ENCODE data around the gene ENDOD1. TPM values are rescaled to one million over a fixed set of nuclear protein-coding genes. Genes with fewer than 3 reads are reported as not detected.

ENDOD1 gene
- total RNA-seq, 1 experiment from 2014 or later: 32.1 TPM

DNA sequence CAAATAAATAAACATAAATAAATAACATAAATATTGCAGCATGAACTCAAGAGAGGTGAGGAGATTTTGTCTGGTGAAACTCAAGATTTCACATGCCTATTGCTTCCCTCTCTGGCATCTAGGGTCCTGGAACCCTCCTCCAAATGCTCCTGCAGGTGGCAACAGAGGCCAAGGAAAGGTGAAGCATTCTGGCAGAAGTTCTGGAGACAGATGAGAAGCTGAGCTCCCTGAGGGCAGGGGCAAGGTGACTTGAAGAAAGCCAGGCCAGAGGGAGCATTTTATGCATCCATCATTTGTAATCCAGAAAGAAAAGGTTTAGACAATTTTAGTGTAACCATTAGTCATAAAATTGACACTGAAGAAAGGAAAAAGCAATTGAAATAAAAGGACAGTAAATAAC lies 64.9 kb downstream of the ENDOD1 start:
- no peak overlapping the region for H2AFZ ChIP-seq (ENCODE audit: low read length)
- H3K36me3 ChIP-seq (ENCODE audit: low read depth, low read length): no peaks in the 10 kb centered on the region
- no peaks in the 10 kb centered on the region for H3K27me3 ChIP-seq (ENCODE audit: low read length)
- BruUV-seq (replicated peaks): no TSS peak
- ChIA-PET CTCF (interaction anchor here (0.6 to 1.5 kb wide), 4 partner anchors 551 to 1270 kb away, joined by 3 to 26 read pairs (median 4); no protein-coding TSS in a partner anchor), POLR2A (ENCODE audit: unreplicated experiment) (no interaction called here)
- peaks cover 21% of the 10 kb centered on the region for H3K4me1 ChIP-seq (ENCODE audit: insufficient read depth, low read length)
- intact Hi-C loops (cut with micrococcal nuclease): loop anchor here (5.0 kb wide), 1 partner anchor 678 kb away; no protein-coding TSS in a partner anchor
- H3K4me2 ChIP-seq (ENCODE audit: low read length): no peak overlapping the region
- no peak for ATAC-seq
- no peaks in the 10 kb centered on the region for H3K9me2 ChIP-seq (replicated peaks; ENCODE audit: low read length)
- no peak overlapping the region for H3K27ac ChIP-seq (ENCODE audit: low read length)
- no peaks in the 10 kb centered on the region for H3K9me3 ChIP-seq (ENCODE audit: low read length)
- no peaks in the 10 kb centered on the region for H3F3A ChIP-seq (ENCODE audit: low read length, unreplicated experiment)
- DNase-seq: peak; percentile 69
- H3K79me2 ChIP-seq (ENCODE audit: low read length): no peaks in the 10 kb centered on the region
- no peak overlapping the region for H3K4me3 ChIP-seq (ENCODE audit: low read length)
- H3K9ac ChIP-seq (ENCODE audit: low read length): no peak overlapping the region
- no peak for TF ChIP-seq EZH2 (IDR thresholded peaks at IDR 0.05; ENCODE audit: low read length, unreplicated experiment)
- no peak for TF ChIP-seq EZH2phosphoT487 (IDR thresholded peaks at IDR 0.05; ENCODE audit: borderline replicate concordance, low read length)
- TF ChIP-seq, protein P1, sequence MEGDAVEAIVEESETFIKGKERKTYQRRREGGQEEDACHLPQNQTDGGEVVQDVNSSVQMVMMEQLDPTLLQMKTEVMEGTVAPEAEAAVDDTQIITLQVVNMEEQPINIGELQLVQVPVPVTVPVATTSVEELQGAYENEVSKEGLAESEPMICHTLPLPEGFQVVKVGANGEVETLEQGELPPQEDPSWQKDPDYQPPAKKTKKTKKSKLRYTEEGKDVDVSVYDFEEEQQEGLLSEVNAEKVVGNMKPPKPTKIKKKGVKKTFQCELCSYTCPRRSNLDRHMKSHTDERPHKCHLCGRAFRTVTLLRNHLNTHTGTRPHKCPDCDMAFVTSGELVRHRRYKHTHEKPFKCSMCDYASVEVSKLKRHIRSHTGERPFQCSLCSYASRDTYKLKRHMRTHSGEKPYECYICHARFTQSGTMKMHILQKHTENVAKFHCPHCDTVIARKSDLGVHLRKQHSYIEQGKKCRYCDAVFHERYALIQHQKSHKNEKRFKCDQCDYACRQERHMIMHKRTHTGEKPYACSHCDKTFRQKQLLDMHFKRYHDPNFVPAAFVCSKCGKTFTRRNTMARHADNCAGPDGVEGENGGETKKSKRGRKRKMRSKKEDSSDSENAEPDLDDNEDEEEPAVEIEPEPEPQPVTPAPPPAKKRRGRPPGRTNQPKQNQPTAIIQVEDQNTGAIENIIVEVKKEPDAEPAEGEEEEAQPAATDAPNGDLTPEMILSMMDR (conservative IDR thresholded peaks at IDR 0.05; ENCODE audit: low read depth, low read length): peak; percentile 79
- no peaks in the 10 kb centered on the region for H4K20me1 ChIP-seq (ENCODE audit: low read length)

DNA sequence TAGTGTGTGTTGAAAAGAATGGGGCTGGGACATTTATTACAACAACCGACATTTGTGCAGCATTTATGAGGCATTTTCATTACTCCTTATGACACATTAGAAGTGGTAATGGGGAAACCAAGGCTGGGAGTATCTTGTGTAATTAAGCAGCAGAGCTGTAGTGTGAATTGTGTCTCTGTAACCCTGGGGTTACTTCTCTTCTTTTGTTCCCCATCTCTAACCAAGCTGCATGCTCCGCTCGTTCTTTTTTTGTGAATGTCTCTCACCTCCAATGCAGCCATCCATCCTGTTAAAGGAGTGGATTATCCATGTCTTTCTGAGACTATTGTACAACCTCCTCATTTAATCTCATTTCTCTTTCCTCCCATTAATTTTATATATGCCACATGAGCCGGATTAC lies 65.7 kb downstream of the ENDOD1 start:
- Histone ChIP-seq H3K9me2 (replicated peaks; ENCODE audit: low read length) (no peaks in the 10 kb centered on the region), H3K79me2 (ENCODE audit: low read length) (no peaks in the 10 kb centered on the region), H3K27ac (ENCODE audit: low read length) (no peak overlapping the region), H3F3A (ENCODE audit: low read length, unreplicated experiment) (no peaks in the 10 kb centered on the region), H3K4me3 (ENCODE audit: low read length) (no peak overlapping the region), H3K36me3 (ENCODE audit: low read depth, low read length) (no peaks in the 10 kb centered on the region), H2AFZ (ENCODE audit: low read length) (no peak overlapping the region), H3K27me3 (ENCODE audit: low read length) (no peaks in the 10 kb centered on the region), H3K9ac (ENCODE audit: low read length) (no peak overlapping the region), H3K4me1 (ENCODE audit: insufficient read depth, low read length) (peaks cover 13% of the 10 kb centered on the region; the same call in 1 of the 2 replicates), H3K4me2 (ENCODE audit: low read length) (no peak overlapping the region), H3K9me3 (ENCODE audit: low read length) (no peaks in the 10 kb centered on the region), H4K20me1 (ENCODE audit: low read length) (no peaks in the 10 kb centered on the region)
- no peak for ATAC-seq
- no TSS peak for BruUV-seq (replicated peaks)
- intact Hi-C loops (cut with micrococcal nuclease): no loop called here
- ChIA-PET POLR2A (ENCODE audit: unreplicated experiment) (no interaction called here), CTCF (interaction anchor here (1.5 kb wide), 1 partner anchor 550 kb away, joined by 26 read pairs; no protein-coding TSS in a partner anchor)
- no peak for DNase-seq
- TF ChIP-seq EZH2phosphoT487 (IDR thresholded peaks at IDR 0.05; ENCODE audit: borderline replicate concordance, low read length) (no peak), EZH2 (IDR thresholded peaks at IDR 0.05; ENCODE audit: low read length, unreplicated experiment) (no peak)
- TF ChIP-seq, protein P1 (conservative IDR thresholded peaks at IDR 0.05; ENCODE audit: low read depth, low read length): no peak

DNA sequence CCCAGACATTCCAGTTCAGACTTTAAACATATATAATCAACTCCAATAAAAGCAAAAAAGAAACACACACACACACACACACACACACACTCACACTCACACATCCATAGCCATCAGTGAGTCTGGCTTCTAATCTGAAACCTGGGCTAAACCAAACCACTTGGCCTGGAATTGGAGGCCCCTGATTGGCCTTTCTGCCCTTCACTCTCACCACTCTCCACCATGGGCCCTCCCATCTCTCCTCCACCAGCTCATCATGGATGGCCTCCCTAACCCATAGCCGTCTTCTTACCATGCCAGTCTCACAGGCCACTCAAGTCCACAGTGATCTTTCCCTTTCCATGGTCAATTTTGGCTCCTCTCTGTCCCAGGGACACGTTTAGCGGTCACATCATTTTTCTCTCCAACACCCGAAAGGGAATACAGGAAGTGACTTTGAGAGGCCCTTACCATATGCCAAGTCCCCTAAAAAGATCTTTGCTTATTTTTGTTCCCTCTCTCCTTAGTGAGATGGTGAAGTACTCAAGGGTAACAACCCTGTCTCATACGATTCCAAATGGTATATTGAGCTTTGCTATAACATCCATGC lies 66.6 kb downstream of the ENDOD1 start:
- intact Hi-C loops (cut with micrococcal nuclease): no loop called here
- no peak for ATAC-seq
- CTCF ChIA-PET: no interaction called here

More for the DNA sequence above, 66.6 kb downstream of the ENDOD1 start:
- Histone ChIP-seq H3K27ac (ENCODE audit: low read length) (no peak overlapping the region), H3K4me2 (ENCODE audit: low read length) (no peak overlapping the region), H3K4me3 (ENCODE audit: low read length) (no peak overlapping the region), H3K27me3 (ENCODE audit: low read length) (no peaks in the 10 kb centered on the region), H2AFZ (ENCODE audit: low read length) (no peak overlapping the region), H3K36me3 (ENCODE audit: low read depth, low read length) (no peaks in the 10 kb centered on the region), H3K9ac (ENCODE audit: low read length) (no peak overlapping the region), H3K79me2 (ENCODE audit: low read length) (no peaks in the 10 kb centered on the region), H4K20me1 (ENCODE audit: low read length) (no peaks in the 10 kb centered on the region), H3K9me2 (replicated peaks; ENCODE audit: low read length) (no peaks in the 10 kb centered on the region), H3K4me1 (ENCODE audit: insufficient read depth, low read length) (peaks cover 4% of the 10 kb centered on the region; the same call in 1 of the 2 replicates), H3F3A (ENCODE audit: low read length, unreplicated experiment) (no peaks in the 10 kb centered on the region), H3K9me3 (ENCODE audit: low read length) (no peaks in the 10 kb centered on the region)
- BruUV-seq (replicated peaks): no TSS peak
- no peak for DNase-seq
- POLR2A ChIA-PET (ENCODE audit: unreplicated experiment): no interaction called here
- no peak for TF ChIP-seq EZH2 (IDR thresholded peaks at IDR 0.05; ENCODE audit: low read length, unreplicated experiment)
- no peak for TF ChIP-seq EZH2phosphoT487 (IDR thresholded peaks at IDR 0.05; ENCODE audit: borderline replicate concordance, low read length)
- TF ChIP-seq, protein P1 (conservative IDR thresholded peaks at IDR 0.05; ENCODE audit: low read depth, low read length): no peak
